ENCODE data around the gene CCDC171. TPM values are rescaled to one million over a fixed set of nuclear protein-coding genes. Genes with fewer than 3 reads are reported as not detected.

The CCDC171 gene
- total RNA-seq, 5 donors from 2014 or later (not counting 1 experiment from before 2014, with no cell fraction given): 0.79 to 1.7 (median 1.4) TPM

GRCh38 chr9:15718423-15718822, 165.6 kb downstream of the CCDC171 start:
- H3K27ac ChIP-seq (ENCODE audit: low read length): no peak overlapping the region
- H3K9me3 Mint-ChIP-seq: no peaks in the 10 kb centered on the region
- no peaks in the 10 kb centered on the region for H3K4me1 ChIP-seq (ENCODE audit: control insufficient read depth in 1 of 2, extremely low read depth in 1 of 2, insufficient read depth in 2 of 2, low read length in 2 of 2)
- POLR2A ChIA-PET: no interaction called here
- H3K4me3 ChIP-seq (ENCODE audit: control insufficient read depth in 1 of 2, extremely low read depth in 1 of 2, low read length in 1 of 2): no peak overlapping the region
- no peaks in the 10 kb centered on the region for H3K4me1 Mint-ChIP-seq
- CTCF ChIA-PET: no interaction called here
- H3K27ac Mint-ChIP-seq: no peak overlapping the region
- no peaks in the 10 kb centered on the region for H3K9me3 ChIP-seq
- H3K27me3 Mint-ChIP-seq: peaks cover 0 to 1% of the 10 kb centered on the region in 2 donors
- H3K36me3 ChIP-seq (ENCODE audit: control insufficient read depth in 2 of 2, extremely low read depth in 1 of 2, insufficient read depth in 1 of 2, low read length in 1 of 2): no peaks in the 10 kb centered on the region
- no peaks in the 10 kb centered on the region for H3K27me3 ChIP-seq (replicated peaks in 1 of 2; ENCODE audit: control insufficient read depth in 2 of 2, extremely low read depth in 1 of 2, insufficient read depth in 2 of 2, low read length in 1 of 2)
- H3K4me3 Mint-ChIP-seq: no peak overlapping the region
- no peak for ATAC-seq (replicated peaks in 1 of 4)
- H3K36me3 Mint-ChIP-seq: peaks cover 3% of the 10 kb centered on the region
- no peak for DNase-seq
- WGBS (ENCODE audit: insufficient coverage): 50% methylated on average over 1 of the region's 1 CpG

GRCh38 chr9:15720861-15721260, 168.0 kb downstream of the CCDC171 start:
- Histone ChIP-seq H3K4me3 (ENCODE audit: control insufficient read depth in 1 of 2, extremely low read depth in 1 of 2, low read length in 1 of 2) (no peak overlapping the region), H3K36me3 (ENCODE audit: control insufficient read depth in 2 of 2, extremely low read depth in 1 of 2, insufficient read depth in 1 of 2, low read length in 1 of 2) (no peaks in the 10 kb centered on the region), H3K27ac (ENCODE audit: low read length) (no peak overlapping the region), H3K4me1 (ENCODE audit: control insufficient read depth in 1 of 2, extremely low read depth in 1 of 2, insufficient read depth in 2 of 2, low read length in 2 of 2) (no peaks in the 10 kb centered on the region), H3K27me3 (replicated peaks in 1 of 2; ENCODE audit: control insufficient read depth in 2 of 2, extremely low read depth in 1 of 2, insufficient read depth in 2 of 2, low read length in 1 of 2) (no peaks in the 10 kb centered on the region), H3K9me3 (no peaks in the 10 kb centered on the region)
- Mint-ChIP-seq H3K4me1 (no peaks in the 10 kb centered on the region), H3K27me3 (peaks cover 0 to 1% of the 10 kb centered on the region in 2 donors), H3K4me3 (no peak overlapping the region), H3K36me3 (peaks cover 3% of the 10 kb centered on the region), H3K27ac (no peak overlapping the region), H3K9me3 (no peaks in the 10 kb centered on the region)
- CTCF ChIA-PET: no interaction called here
- ATAC-seq (replicated peaks in 1 of 4) (no peak), DNase-seq (no peak)
- POLR2A ChIA-PET: no interaction called here
- WGBS (ENCODE audit: insufficient coverage): no CpG with 5 or more reads among the region's 1 CpG

- no peaks in the 10 kb centered on the region for H3K27me3 ChIP-seq (replicated peaks in 1 of 2; ENCODE audit: control insufficient read depth in 2 of 2, extremely low read depth in 1 of 2, insufficient read depth in 2 of 2, low read length in 1 of 2)
- Mint-ChIP-seq H3K27ac (no peak overlapping the region), H3K4me3 (no peak overlapping the region), H3K4me1 (no peaks in the 10 kb centered on the region), H3K36me3 (peaks cover 3% of the 10 kb centered on the region), H3K9me3 (no peaks in the 10 kb centered on the region), H3K27me3 (peaks cover 0 to 1% of the 10 kb centered on the region in 2 donors)
- no peak for DNase-seq
- POLR2A ChIA-PET: no interaction called here
- no peak overlapping the region for H3K27ac ChIP-seq (ENCODE audit: low read length)
- ATAC-seq (replicated peaks in 1 of 4): no peak
- no peak overlapping the region for H3K4me3 ChIP-seq (ENCODE audit: control insufficient read depth in 1 of 2, extremely low read depth in 1 of 2, low read length in 1 of 2)
- H3K36me3 ChIP-seq (ENCODE audit: control insufficient read depth in 2 of 2, extremely low read depth in 1 of 2, insufficient read depth in 1 of 2, low read length in 1 of 2): no peaks in the 10 kb centered on the region
- WGBS (ENCODE audit: insufficient coverage): 90% methylated on average over 4 of the region's 5 CpGs
- no peaks in the 10 kb centered on the region for H3K9me3 ChIP-seq
- CTCF ChIA-PET: no interaction called here
- H3K4me1 ChIP-seq (ENCODE audit: control insufficient read depth in 1 of 2, extremely low read depth in 1 of 2, insufficient read depth in 2 of 2, low read length in 2 of 2): no peaks in the 10 kb centered on the region
These were observed 170.0 kb downstream of the CCDC171 start for GRCh38 chr9:15722888-15723287.

DNA sequence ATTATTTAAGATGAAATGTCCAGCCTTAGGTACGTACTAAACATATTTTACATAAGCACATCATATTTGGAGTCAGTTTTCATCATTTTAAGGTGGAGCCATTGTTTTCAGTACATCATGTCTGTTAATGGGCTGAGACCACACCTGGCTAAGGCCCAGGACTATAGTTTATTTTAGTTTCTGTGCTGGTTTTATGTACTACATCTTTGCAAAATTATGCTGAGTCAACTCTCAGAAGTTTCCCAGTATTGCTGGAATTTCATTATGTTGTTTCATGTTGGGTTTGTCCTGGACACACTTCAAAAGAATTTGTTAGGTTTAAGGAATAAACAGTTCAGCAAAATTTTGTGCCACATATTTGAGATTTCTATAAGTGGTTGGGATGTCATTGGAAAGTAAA, 171.2 kb downstream of the CCDC171 start:
- CTCF ChIA-PET: no interaction called here

DNA sequence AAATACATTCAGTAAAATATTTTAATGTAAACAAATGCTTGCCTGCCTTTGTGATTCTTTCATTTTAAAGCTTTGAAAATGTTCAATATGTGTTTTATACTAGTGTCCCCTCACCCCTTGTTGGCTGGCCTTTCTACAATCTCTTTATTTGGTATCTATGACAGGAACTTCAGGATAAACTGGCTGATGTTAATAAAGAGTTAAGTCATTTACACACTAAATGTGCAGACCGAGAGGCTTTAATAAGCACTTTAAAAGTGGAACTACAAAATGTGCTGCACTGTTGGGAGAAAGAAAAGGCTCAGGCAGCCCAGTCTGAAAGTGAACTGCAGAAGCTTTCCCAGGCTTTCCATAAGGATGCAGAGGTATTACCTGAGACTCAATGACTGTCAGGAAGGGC, 171.8 kb downstream of the CCDC171 start:
- no peak overlapping the region for H3K27ac Mint-ChIP-seq
- H3K9me3 Mint-ChIP-seq: no peaks in the 10 kb centered on the region
- CTCF ChIA-PET: no interaction called here
- peaks cover 0 to 3% of the 10 kb centered on the region in 2 experiments for H3K4me1 ChIP-seq (ENCODE audit: control insufficient read depth in 1 of 2, extremely low read depth in 1 of 2, insufficient read depth in 2 of 2, low read length in 2 of 2)
- ATAC-seq (replicated peaks in 1 of 4) (no peak), DNase-seq (no peak)
- peaks cover 3 to 4% (median 3%) of the 10 kb centered on the region in 3 donors for H3K4me1 Mint-ChIP-seq
- no peaks in the 10 kb centered on the region for H3K36me3 ChIP-seq (ENCODE audit: control insufficient read depth in 2 of 2, extremely low read depth in 1 of 2, insufficient read depth in 1 of 2, low read length in 1 of 2)
- H3K36me3 Mint-ChIP-seq: peaks cover 3% of the 10 kb centered on the region
- POLR2A ChIA-PET: no interaction called here
- H3K27ac ChIP-seq (ENCODE audit: low read length): no peak overlapping the region
- H3K4me3 Mint-ChIP-seq: no peak overlapping the region
- no peaks in the 10 kb centered on the region for H3K9me3 ChIP-seq
- no CpG with 5 or more reads among the region's 1 CpG for WGBS (ENCODE audit: insufficient coverage)
- no peak overlapping the region for H3K4me3 ChIP-seq (ENCODE audit: control insufficient read depth in 1 of 2, extremely low read depth in 1 of 2, low read length in 1 of 2)
- no peaks in the 10 kb centered on the region for H3K27me3 ChIP-seq (replicated peaks in 1 of 2; ENCODE audit: control insufficient read depth in 2 of 2, extremely low read depth in 1 of 2, insufficient read depth in 2 of 2, low read length in 1 of 2)
- H3K27me3 Mint-ChIP-seq: no peaks in the 10 kb centered on the region

More for the DNA sequence above, 171.2 kb downstream of the CCDC171 start:
- Histone ChIP-seq H3K36me3 (ENCODE audit: control insufficient read depth in 2 of 2, extremely low read depth in 1 of 2, insufficient read depth in 1 of 2, low read length in 1 of 2) (no peaks in the 10 kb centered on the region), H3K9me3 (no peaks in the 10 kb centered on the region), H3K4me1 (ENCODE audit: control insufficient read depth in 1 of 2, extremely low read depth in 1 of 2, insufficient read depth in 2 of 2, low read length in 2 of 2) (no peaks in the 10 kb centered on the region), H3K4me3 (ENCODE audit: control insufficient read depth in 1 of 2, extremely low read depth in 1 of 2, low read length in 1 of 2) (no peak overlapping the region), H3K27ac (ENCODE audit: low read length) (no peak overlapping the region), H3K27me3 (replicated peaks in 1 of 2; ENCODE audit: control insufficient read depth in 2 of 2, extremely low read depth in 1 of 2, insufficient read depth in 2 of 2, low read length in 1 of 2) (no peaks in the 10 kb centered on the region)
- POLR2A ChIA-PET: no interaction called here
- ATAC-seq (replicated peaks in 1 of 4) (no peak), DNase-seq (no peak)
- WGBS (ENCODE audit: insufficient coverage): no CpG with 5 or more reads among the region's 1 CpG
- H3K9me3 Mint-ChIP-seq: no peaks in the 10 kb centered on the region
- H3K27me3 Mint-ChIP-seq: no peaks in the 10 kb centered on the region
- H3K4me1 Mint-ChIP-seq: no peaks in the 10 kb centered on the region
- peaks cover 3% of the 10 kb centered on the region for H3K36me3 Mint-ChIP-seq
- H3K4me3 Mint-ChIP-seq: no peak overlapping the region
- no peak overlapping the region for H3K27ac Mint-ChIP-seq

- Histone ChIP-seq H3K9me3 (no peaks in the 10 kb centered on the region), H3K36me3 (ENCODE audit: control insufficient read depth in 2 of 2, extremely low read depth in 1 of 2, insufficient read depth in 1 of 2, low read length in 1 of 2) (no peaks in the 10 kb centered on the region), H3K4me3 (ENCODE audit: control insufficient read depth in 1 of 2, extremely low read depth in 1 of 2, low read length in 1 of 2) (no peak overlapping the region), H3K27me3 (replicated peaks in 1 of 2; ENCODE audit: control insufficient read depth in 2 of 2, extremely low read depth in 1 of 2, insufficient read depth in 2 of 2, low read length in 1 of 2) (no peaks in the 10 kb centered on the region), H3K4me1 (ENCODE audit: control insufficient read depth in 1 of 2, extremely low read depth in 1 of 2, insufficient read depth in 2 of 2, low read length in 2 of 2) (peaks cover 0 to 5% of the 10 kb centered on the region in 2 experiments), H3K27ac (ENCODE audit: low read length) (no peak overlapping the region)
- ChIA-PET POLR2A (interaction anchor here in 1 of 2 donors (0.6 kb wide), 1 partner anchor 327 kb away, joined by 13 read pairs; no protein-coding TSS in a partner anchor), CTCF (no interaction called here)
- WGBS (ENCODE audit: insufficient coverage): no CpG with 5 or more reads among the region's 1 CpG
- no peak for DNase-seq
- no peak overlapping the region for H3K4me3 Mint-ChIP-seq
- no peaks in the 10 kb centered on the region for H3K27me3 Mint-ChIP-seq
- no peak overlapping the region for H3K27ac Mint-ChIP-seq
- peaks cover 3% of the 10 kb centered on the region for H3K36me3 Mint-ChIP-seq
- no peak for ATAC-seq (replicated peaks in 1 of 4)
- no peaks in the 10 kb centered on the region for H3K9me3 Mint-ChIP-seq
- peaks cover 3 to 5% (median 4%) of the 10 kb centered on the region in 3 donors for H3K4me1 Mint-ChIP-seq
These were observed 173.1 kb downstream of the CCDC171 start for GRCh38 chr9:15725953-15726352.

DNA sequence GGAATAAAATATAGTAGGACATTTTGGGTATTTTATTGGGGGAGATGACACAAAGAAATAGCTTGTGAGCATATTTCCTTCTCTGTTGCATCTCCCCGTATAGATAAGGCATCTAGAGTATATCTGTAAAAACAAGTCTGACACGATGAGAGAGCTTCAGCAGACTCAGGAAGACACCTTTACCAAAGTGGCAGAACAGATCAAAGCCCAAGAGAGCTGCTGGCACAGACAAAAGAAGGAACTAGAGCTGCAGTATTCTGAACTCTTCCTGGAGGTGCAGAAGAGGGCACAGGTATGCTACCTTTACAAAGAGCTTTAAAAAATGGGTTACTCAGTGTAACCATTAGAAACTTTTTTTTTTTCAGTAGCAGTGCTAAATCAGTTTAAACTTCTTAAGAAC, 176.7 kb downstream of the CCDC171 start:
- peaks cover 3 to 5% (median 4%) of the 10 kb centered on the region in 3 donors for H3K4me1 Mint-ChIP-seq
- no peak overlapping the region for H3K4me3 Mint-ChIP-seq
- ChIA-PET POLR2A (no interaction called here), CTCF (interaction anchor here in 1 of 2 donors (0.5 kb wide), 1 partner anchor 141 kb away, joined by 4 read pairs; no protein-coding TSS in a partner anchor)
- H3K27ac ChIP-seq (ENCODE audit: low read length): no peak overlapping the region
- DNase-seq (peak in 1 of 35 experiments; percentile 11), ATAC-seq (replicated peaks in 1 of 4) (peak in 1 of 4 experiments; percentile 73)
- WGBS (ENCODE audit: insufficient coverage): 0% methylated on average over 1 of the region's 2 CpGs
- no peaks in the 10 kb centered on the region for H3K9me3 Mint-ChIP-seq
- no peaks in the 10 kb centered on the region for H3K36me3 Mint-ChIP-seq
- H3K4me1 ChIP-seq (ENCODE audit: control insufficient read depth in 1 of 2, extremely low read depth in 1 of 2, insufficient read depth in 2 of 2, low read length in 2 of 2): peaks cover 0 to 5% of the 10 kb centered on the region in 2 experiments
- H3K9me3 ChIP-seq: no peaks in the 10 kb centered on the region
- H3K27me3 ChIP-seq (replicated peaks in 1 of 2; ENCODE audit: control insufficient read depth in 2 of 2, extremely low read depth in 1 of 2, insufficient read depth in 2 of 2, low read length in 1 of 2): no peaks in the 10 kb centered on the region
- H3K4me3 ChIP-seq (ENCODE audit: control insufficient read depth in 1 of 2, extremely low read depth in 1 of 2, low read length in 1 of 2): no peak overlapping the region
- H3K36me3 ChIP-seq (ENCODE audit: control insufficient read depth in 2 of 2, extremely low read depth in 1 of 2, insufficient read depth in 1 of 2, low read length in 1 of 2): no peaks in the 10 kb centered on the region
- H3K27me3 Mint-ChIP-seq: no peaks in the 10 kb centered on the region
- no peak overlapping the region for H3K27ac Mint-ChIP-seq
